Activated CD4-positive, alpha-beta T cell treated with anti-CD3 and anti-CD28 coated beads, Interleukin-2, Interleukin-4, amounts not matched to agents 100 ng/mL and 50 ng/mL, durations not matched to agents 16 hours and 8 hours (primary cell): ENCODE data around the gene TMPRSS13.

Experiments
- DNase-seq: peaks from one replicate; pipeline ENCODE4 v3.0.0-alpha.2; 2020; ENCODE audit warnings: low spot score

Gene TMPRSS13

DNA sequence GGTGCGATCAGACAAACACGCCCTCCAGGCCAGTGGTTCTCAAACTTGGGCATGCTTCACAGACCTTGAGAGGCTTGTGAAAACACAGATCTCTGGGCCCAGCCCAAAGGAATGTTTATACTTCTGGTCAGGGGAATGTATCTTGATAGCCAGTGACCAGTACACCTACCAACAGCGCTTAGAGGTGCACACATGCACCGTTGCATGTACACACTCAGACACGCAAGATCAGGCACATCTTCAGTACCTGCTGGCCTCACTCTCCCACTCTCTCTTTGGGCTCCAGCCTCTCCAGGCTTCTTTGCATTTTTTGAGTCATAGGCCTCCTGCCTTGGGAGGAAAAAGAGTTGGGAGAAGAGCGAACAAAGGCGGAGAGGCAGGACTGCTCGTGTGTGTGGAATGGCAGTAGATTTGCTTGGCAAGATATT lies 41.0 kb downstream of the TMPRSS13 start:
- no peak for DNase-seq

DNA sequence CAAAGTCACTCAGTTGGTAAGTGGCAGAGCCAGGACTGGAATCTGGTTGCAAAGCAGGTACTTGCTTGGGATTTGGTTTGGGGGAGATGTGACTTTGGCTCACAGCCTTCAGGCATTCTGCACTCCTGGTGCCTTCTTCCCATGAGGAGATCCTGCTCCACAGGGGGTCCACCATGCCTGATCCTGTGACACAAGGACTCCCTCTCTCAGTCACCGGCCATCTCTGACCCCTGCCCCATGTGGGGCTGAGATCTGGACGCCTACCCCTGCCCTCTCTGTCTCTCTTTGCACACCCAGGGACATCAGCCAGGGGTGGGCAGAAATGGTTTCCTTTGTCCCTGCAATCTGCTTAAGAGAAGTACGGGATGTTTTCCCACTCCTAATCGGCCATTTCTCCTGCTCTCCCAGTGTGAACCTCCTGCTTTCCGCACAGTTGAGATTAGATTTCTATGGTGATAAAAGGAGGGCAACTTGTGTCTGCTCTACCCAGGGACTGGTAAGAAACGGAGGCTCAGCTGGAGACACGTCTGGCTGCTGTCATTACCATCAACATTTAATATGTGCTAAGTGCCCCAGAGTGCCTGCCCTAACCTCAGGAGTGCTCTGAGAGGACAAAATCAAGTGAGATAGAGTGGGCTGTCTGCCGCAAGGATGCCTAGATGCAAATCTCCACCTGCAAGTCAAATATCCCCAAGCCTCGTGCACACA lies 41.6 kb downstream of the TMPRSS13 start:
- no peak for DNase-seq

DNA sequence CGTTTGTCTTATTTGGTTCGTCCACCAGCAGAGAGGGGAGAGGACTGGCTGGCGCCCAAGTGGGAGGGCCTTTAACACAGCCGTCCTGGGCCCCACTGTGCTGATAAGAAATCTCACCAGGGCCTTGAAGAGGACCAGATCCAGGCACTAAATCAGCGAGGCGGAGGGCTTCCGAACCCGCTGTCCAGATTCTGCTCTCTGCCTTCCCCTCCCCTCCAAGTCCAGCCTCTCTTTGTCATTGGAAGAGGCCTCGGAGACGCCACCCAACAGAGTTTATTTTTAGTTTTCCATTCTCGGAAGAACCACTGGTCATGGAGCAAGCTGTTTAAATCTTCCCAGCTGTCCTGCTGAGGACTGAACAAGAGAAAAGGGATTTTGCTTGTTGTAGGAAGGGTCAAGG lies 43.4 kb downstream of the TMPRSS13 start:
- no peak for DNase-seq

DNA sequence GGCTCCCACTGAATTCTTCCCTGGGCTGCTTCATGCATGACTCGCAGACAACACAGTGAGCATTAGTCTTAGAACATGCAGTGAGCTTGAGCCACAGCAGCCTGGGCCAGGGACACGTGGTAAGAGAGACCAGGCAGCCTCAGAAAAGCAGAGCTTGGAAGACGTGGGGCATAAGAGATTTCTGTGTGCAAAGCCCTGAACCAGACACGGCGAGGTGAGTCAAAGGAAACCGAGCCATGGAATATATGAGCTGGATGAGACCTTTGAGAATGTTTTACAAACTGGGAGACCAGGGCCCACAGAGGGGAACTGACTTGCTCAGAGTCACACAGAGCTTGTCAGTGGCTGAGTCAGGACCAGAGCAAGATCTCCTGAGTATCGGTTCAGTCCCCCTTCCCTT lies 44.2 kb downstream of the TMPRSS13 start:
- DNase-seq, result no peak

DNA sequence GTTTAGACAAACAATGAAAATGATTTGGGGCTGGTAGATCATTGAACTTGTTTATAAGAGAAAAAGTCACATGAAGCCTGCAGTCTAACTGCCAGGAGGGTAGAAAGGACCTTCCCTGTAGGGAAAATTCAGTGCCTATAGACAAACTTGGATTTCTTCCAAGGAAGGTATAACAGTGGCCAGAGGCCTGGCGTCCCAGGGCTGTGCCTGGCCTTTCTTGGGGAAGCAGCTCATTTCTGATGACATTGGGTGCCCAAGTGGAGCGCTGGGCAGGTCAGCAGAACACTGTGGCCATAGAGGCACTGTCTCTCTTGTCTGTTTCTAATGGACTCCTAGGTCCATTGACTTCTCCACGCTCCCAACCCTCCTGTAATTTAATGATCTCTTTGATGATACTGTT lies 46.1 kb downstream of the TMPRSS13 start:
- no peak for DNase-seq

DNA sequence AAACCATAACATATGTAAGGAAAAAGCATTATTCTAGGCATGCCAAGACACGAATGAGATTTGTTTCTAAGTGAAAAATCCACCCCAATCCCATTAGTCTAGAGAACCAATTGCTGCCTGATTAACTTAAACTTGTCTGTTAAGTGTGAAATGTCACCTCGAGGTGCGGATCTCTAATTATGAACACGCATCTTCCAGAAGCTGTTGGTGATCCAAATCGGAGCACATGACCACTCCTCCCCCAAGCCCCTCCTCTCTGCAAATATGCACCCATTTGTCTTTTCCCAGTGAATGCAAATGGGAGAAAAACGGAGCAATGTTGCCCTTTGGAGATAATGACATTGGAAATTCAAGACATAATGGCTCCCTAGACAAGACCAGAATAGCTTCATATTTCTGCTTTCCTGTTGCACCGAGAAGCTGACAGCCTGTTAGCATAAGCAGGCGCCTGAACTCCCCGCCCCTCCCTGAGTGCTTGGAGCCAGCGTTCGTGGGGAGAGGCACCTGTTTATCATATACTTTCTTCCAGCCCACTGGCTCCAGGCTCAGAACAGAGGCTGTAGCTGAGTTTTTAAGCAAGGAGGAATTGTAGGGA lies 46.8 kb downstream of the TMPRSS13 start:
- no peak for DNase-seq

DNA sequence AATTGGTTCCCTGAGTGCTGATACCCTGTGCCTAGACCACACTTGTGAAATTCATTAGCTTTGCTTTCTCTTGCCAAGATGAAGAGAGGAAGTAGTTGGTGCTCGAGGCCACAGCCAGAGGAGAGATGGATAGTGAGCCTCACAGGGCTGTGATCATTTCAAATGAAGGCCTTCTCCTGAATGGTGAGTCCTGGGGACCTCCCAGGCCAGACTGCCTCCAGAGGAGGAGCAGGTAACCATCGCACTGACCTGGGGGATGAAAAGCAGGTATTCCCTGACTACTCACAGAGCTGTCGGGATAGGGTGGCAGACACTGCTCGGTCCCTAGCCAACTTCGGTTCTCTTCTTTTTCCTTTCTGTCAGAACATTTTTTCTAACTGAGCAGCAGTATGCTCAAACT lies 48.0 kb downstream of the TMPRSS13 start:
- no peak for DNase-seq

DNA sequence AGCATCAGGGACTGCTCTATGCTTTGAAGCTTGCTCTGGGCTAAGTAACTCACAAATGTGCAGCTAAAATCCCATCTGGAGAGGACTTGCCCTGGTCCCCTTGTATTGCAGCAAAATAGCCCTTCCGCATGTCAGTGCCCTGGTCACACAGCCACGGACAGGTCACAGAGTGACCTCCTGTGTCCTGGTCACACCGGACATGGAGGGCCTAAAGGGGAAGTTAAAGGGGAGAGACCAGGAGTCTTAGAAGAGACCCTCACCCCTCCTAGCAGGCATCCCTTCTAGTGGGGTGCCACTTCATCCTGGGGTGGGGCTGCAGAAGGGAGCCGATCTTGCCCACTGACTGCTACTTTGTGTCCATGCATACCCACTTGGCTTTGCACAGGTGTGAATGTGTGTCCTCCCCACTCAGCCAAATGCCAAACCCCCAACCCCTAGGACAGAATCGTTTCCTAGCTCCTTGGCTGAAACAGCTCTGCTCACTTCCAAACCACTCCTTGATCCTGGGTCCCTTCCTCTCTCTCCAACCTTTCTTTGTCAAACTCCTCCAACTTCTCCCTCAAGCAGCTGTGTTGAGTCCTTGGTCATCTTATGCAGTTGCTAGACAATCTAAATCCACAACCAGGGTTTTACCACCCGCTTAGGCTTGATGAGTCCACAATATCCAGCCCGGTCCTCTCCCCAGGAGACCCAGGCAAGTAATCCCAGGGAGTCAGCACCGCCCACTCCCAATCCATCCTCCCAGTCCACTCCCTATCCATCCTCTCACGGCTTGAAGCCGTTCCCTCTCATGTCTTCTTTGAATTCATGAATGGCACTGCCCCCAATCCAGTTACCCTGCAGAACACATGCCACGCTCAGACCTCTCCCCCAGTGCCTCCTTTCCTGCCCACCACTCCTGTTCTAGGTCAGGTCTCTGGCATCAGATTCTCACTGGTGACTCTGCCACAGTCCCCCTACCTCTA lies 49.4 kb downstream of the TMPRSS13 start:
- DNase-seq, result no peak

DNA sequence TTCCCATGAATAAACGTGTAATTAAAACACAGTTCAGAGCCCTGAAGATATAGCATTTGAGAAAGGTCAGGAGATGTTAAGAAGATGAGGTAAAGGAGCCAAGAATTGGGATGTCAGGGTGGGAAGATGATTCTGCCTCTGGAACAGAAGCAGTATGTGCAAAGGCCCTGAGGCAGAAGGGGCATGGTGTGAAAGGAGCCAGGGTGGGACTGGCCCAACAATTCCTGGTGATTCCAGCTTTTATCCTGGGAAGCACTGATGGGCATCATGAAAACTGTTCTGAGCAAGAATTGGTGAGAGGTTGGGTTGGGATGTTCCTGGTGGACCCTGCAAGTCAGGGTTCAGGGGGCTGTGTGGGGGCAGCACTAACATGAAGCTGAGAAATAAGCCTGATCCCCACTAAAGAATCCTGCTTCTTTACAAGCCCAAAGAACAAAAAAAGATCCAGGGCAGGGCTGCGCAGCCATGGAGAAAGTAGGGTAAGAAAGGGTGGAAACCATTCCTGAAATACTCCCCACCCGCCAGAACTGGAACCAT lies 50.2 kb downstream of the TMPRSS13 start:
- no peak for DNase-seq

DNA sequence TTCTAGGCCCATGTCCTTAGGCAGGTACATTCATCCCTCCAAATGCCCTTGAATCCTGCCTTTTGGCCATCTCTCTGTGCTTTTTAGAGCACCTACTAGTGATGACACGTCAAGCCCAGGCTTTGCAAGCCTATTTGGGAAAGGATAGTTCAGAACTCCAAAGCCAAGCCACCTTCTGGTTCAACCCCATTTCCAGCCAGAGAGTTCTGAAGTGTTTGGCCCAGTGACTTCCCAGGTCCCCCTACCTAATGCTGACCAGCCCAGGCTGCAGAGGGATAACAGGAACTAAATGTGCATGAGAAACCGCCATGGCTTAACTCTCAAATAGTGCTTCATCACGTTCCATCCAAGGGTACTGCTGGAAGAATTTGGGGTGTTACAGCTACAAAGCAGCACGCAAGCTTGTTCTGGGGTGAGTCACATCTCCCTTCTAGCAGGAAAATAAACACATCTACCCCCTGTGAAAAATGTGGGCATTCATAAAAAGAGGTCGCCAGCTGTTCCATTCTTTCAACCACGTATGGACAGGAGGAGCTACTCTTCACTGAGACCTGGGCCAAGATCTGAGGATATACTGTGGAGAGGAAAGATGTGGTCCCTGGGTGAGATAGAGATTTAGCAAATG lies 50.8 kb downstream of the TMPRSS13 start:
- no peak for DNase-seq

DNA sequence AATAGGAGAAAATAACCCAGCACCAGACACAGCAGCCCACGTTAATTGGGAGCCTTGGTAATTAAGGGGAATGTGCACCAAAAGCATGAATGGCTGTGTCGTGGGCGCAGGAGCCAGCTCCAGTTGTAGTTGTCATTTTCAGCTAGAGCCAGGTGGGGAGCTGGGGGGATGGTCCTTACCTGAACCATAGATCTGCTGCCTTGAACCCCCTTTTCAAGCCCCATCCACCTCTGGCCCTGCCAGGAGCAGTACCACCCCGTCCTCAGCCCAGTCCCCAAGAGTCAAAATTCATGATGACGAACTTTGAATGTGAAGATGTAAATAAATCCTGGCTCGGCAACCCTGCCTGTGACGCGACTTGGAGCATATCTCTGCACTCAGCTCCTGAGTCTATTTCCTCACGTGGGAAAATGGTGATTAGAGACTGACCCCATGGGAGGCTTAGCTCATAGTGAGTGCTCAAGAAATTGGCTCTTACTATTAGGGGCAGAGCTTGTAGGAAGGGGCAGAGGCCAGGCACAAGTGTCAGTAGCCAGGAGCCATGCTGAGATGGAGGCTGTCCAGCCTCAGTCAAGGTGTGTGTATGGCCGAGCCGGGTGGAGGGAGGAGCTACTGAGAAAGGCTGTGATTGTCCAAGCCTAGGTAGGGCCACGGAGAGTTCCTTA lies 52.0 kb downstream of the TMPRSS13 start:
- no peak for DNase-seq

DNA sequence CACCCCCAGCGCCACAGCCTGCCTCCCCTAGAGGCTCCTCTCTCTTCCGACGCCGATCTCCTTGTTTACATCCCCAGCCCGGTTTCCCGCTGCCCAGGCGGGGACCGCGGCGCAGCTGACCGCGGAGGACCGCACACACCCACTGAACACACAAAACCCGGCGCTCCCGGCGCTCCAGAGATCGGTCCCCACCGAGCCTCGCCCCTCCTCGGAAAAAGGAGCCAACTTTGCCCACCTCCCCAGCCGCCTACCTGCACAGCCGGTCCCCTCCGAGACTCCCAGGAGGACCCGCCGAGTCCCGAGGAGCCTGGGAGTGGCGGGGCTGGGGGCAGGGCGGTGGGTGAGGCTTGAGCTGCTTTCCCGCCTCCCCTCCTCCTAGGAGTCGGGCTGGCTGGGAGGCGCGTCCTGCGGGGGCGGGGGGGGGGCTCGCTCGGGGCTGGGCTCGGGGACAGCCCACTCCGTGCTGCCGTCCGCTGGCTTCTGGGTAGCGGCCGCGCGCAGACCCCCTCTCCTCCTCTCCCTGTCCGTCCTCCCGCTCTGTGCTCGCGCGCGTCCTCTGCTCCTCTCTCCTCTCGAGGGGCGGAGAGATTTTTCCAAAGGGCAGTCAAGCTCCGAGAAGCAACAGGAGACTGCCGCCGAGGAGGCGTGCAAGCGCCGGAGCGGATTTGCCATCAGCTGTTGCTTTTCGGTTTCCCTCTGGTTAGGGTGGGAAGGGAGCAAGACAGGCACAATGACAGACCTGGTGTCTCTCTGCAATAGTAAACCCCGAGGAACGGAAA lies 52.7 kb downstream of the TMPRSS13 start, which contains the start of gene FXYD6:
Gene FXYD6, minus strand, starts transcription at position 318 of the 779 bp plus-strand sequence. CDS start 33,882 bp downstream, outside the sequence.
- DNase-seq, result no peak

DNA sequence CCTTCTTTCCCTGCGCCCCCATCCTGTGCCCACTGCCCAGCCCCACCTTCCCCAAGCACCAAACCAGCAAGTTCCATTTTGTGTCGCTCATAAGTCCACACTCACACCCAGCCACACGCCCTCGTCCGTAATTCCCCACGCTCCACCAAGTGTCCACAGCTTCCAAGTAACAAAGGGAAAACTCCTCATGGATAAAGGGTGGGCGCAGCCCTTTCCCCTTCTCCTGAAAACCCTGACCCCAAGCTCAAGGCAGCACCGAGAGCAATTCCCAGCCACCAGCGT lies 53.2 kb downstream of the TMPRSS13 start:
- no peak for DNase-seq

DNA sequence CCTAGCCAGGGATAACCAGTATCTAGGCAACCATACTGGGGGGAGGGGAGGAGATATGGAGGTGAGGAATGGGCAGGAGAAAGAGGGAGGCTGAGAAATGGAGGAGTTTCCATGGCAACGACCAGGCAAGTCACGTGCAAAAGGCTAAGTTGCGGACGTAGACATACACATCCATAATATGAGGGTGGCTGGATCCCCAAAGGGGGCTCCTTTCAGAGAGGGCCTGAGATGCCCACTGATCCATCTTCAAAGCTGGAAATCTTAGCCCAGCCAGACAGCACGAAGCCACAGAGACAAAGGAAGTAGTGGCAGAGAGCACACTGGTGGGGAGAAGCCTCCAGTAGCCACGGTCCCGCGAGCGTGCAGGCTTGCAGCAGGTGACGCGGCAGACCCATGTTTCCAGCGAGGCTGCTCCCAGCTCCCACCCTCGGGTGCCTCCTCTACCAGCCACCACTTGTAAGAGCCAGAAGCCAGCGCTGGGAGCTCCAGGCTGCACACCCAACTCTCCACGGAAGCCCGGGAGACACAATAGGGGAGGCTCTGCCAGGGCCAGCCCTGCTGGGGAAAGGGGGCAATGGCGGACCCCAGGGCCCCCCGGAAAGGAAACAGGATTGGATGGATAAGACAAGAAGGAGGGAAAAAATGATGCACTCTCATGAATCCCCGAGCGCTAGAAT lies 53.7 kb downstream of the TMPRSS13 start:
- no peak for DNase-seq

DNA sequence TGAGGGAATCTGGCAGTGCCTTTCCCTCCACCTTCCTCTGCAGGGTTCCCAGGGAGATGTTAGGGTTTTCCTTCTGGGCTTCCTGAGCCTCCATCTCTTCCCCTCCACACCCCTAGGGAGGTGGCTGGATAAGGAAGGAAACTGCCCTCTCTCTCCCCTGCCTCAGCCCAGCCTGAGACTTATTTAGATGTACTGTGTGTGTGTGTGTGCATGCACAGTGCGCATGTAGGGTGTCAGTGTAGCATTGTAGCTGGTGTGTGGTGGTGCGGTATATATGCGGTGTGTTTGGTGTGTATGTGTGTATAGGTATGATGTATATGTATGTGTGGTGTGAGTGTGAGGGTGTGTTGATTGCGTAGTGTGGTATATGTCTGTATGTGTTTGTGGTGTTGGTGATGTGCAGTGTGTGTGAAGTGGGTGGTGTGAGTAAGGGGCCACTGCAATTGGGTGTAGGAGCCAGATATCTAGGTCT lies 54.3 kb downstream of the TMPRSS13 start:
- no peak for DNase-seq

DNA sequence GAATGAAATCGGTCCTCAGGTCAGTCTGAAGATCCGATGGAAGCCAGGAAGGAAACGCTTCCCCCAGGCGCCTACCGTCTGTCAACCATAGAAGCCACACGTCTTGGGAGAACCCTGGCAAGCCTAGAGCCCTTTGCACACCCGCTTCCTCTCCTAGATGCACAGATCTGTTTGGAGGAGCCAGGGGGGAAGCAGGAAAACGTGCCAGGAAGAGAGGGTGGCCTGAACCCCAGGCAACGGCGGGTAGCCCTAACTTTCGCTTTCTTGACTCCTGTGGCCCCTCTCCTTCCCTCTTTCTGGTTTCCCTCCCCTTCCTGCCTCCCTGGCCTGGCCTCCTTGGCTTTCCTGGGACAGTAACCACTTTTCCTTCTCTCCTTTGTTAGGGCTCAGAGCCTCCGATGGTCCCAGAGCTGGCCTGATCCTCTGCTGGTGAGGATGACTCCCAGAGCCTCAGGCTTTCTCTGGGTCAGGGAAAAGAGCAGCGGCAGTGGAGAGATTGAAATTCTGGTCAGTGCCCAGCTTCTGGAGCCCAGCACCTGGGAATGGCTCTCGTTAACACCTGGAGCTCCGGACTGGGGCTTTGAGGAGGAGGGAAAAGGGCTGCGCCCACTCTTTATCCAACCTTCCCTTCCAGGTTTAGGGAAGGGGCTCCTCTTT lies 54.8 kb downstream of the TMPRSS13 start:
- no peak for DNase-seq

DNA sequence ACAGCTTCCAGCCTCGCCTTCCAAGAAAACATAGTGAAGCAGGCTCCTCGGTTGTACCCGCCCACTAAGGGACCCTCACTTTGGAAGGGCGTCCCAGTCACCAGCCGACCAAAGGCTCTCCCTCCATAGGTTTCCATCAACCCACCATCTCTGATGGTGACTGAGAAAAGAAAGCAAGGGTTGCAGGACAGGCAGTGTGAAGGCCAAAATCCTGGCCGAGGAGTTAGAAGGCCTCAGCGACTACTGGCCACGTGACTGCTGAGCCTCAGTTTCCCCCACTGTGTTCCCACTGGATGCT lies 55.4 kb downstream of the TMPRSS13 start:
- no peak for DNase-seq

DNA sequence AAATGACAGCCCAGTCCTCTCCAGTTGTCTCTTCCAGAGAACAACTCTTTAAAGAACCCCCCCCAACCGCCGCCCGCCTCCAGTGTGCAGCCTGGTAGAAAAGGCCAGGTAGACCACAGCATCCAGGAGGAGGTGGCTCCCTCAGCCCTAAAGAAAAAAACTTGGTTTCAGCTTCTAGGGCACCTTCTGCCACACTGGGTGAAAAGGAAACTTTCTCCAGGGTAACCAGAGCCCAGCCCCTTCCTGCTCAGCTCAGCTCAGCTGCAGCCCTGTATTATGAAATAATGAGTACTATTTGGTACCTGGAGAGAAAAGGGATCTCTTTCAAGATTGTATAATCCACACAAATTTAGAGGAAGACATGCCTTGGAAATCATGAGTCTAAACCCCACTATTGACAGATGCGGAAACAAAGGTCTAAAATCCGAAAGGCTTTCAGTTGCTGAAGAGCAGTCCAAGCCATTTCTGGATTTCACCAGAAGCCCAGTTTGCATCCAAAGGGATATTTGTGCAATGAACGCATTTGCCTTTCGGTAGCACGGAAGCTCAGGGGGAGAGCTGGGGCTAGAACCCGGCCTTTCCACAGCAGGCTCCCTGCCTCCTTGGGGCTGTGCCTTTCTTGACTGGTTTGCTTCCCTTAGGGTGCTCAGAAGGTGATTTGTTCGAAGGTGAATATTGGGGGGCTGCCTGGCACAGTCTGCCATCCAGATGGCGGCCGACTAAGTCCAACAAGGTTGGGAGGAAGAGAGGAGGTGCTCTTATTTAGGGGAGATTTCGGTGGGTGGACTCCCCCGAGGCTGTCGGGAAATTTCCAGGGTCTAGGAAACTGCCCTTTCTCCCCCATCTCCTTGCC lies 56.0 kb downstream of the TMPRSS13 start:
- no peak for DNase-seq

DNA sequence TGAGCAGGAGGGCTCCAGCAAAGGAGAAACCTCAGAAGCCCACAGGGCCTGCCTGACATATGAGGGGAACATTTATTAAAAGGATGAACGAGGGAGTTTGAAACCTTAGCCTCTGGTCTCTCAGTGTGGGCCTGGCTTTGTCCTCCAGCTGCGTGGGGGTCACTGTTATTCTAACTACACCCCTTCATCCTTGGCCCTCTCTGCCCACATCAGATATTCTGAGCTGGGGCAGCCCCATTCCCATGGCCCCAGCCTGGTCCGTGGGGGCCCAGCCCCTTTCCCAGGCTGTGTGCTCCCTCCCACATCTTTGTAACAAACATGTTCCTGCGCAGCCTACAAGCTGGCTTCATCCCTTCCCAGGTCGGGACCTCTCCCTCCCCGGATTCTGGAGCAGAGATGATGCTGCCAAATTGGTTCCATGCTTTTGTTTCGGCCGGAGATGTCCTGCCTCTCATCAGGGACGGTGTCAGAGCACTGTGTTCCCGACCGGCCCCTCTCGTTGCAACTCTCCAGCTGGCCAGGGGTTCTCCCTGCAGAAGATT lies 56.7 kb downstream of the TMPRSS13 start:
- DNase-seq, result no peak
